Smooth muscle cell (in vitro differentiated cells): ENCODE measurements around the gene SMARCC2. TPM values are rescaled to one million over a fixed set of nuclear protein-coding genes. Genes with fewer than 3 reads are reported as not detected.

Experiments used
- DNase-seq: peaks from one replicate; lab custom pipeline; 2025; ENCODE audit not compliant: unreplicated experiment; lab: John Stamatoyannopoulos, UW
- H2AFZ ChIP-seq: fragments of 200-600 bp; sonication (generic); 2 replicates; pipeline ENCODE4 v1.6.0; 2016; ENCODE audit warnings: antibody characterized with exemption, low read depth, mild to moderate bottlenecking
- H3F3A ChIP-seq: fragments of 200-600 bp; sonication (generic); 2 replicates; pipeline ENCODE4 v1.6.0; 2017; ENCODE audit warnings: antibody characterized with exemption, low read depth
- H3K27ac ChIP-seq: fragments of 200-600 bp; sonication (generic); 2 replicates; pipeline ENCODE4 v1.5.1; 2016; ENCODE audit warnings: low read depth, mild to moderate bottlenecking
- H3K27me3 ChIP-seq: fragments of 200-600 bp; sonication (generic); 2 replicates; pipeline ENCODE4 v1.6.1; 2016; ENCODE audit warnings: low read depth, mild to moderate bottlenecking
- H3K36me3 ChIP-seq: fragments of 200-600 bp; sonication (generic); 2 replicates; pipeline ENCODE4 v1.5.1; 2016; ENCODE audit warnings: low read depth
- H3K4me1 ChIP-seq: fragments of 200-600 bp; sonication (generic); 2 replicates; pipeline ENCODE4 v1.5.1; 2016; ENCODE audit warnings: low read depth
- H3K4me2 ChIP-seq: fragments of 200-600 bp; sonication (generic); 2 replicates; pipeline ENCODE4 v1.6.0; 2016; ENCODE audit warnings: mild to moderate bottlenecking
- H3K4me3 ChIP-seq: fragments of 200-600 bp; sonication (generic); 2 replicates; pipeline ENCODE4 v1.5.1; 2016; ENCODE audit warnings: mild to moderate bottlenecking
- H3K79me2 ChIP-seq: fragments of 200-600 bp; sonication (generic); 2 replicates; pipeline ENCODE4 v1.6.0; 2016; ENCODE audit warnings: low read depth, mild to moderate bottlenecking
- H3K9ac ChIP-seq: fragments of 200-600 bp; sonication (generic); 2 replicates; pipeline ENCODE4 v1.6.0; 2016; ENCODE audit warnings: low read depth
- H3K9me3 ChIP-seq: fragments of 200-600 bp; sonication (generic); replicated peaks from 2 replicates; pipeline ENCODE4 v1.5.1; 2016; ENCODE audit warnings: low read depth
- H4K20me1 ChIP-seq: fragments of 200-600 bp; sonication (generic); 2 replicates; pipeline ENCODE4 v1.6.0; 2016; ENCODE audit warnings: low read depth
- WGBS: methylation state at CpG from one replicate; pipeline ENCODE4 v1.1.7; 2016; ENCODE audit warnings: low lambda C conversion rate; 5-methylcytosine and 5-hydroxymethylcytosine counted together
- polyA plus RNA-seq: library from polyadenylated mRNA; unstranded; fragments of >200 nt; fragmentation: Nextera tagmentation; extraction: Ambion mirVana; gene quantifications from 2 replicates; pipeline ENCODE4 v1.2.1, GENCODE V29; 2016
- total RNA-seq: library from RNA; depleted of rRNA; stranded (reverse); fragments of >200 nt; gene quantifications from 2 replicates; pipeline ENCODE4 v1.2.3, GENCODE V29; 2014
- TF ChIP-seq, protein P1 (sequence below): fragments of 200-600 bp; sonication (generic); IDR thresholded peaks from 2 replicates; pipeline ENCODE4 v1.5.1; 2017; ENCODE audit warnings: borderline replicate concordance, mild to moderate bottlenecking, antibody characterized with exemption; ENCODE audit not compliant: insufficient read depth, poor library complexity, severe bottlenecking

SMARCC2 gene
- total and polyA plus RNA-seq, 2 experiments from 2014 or later: 32.2 to 43.8 TPM

DNA sequence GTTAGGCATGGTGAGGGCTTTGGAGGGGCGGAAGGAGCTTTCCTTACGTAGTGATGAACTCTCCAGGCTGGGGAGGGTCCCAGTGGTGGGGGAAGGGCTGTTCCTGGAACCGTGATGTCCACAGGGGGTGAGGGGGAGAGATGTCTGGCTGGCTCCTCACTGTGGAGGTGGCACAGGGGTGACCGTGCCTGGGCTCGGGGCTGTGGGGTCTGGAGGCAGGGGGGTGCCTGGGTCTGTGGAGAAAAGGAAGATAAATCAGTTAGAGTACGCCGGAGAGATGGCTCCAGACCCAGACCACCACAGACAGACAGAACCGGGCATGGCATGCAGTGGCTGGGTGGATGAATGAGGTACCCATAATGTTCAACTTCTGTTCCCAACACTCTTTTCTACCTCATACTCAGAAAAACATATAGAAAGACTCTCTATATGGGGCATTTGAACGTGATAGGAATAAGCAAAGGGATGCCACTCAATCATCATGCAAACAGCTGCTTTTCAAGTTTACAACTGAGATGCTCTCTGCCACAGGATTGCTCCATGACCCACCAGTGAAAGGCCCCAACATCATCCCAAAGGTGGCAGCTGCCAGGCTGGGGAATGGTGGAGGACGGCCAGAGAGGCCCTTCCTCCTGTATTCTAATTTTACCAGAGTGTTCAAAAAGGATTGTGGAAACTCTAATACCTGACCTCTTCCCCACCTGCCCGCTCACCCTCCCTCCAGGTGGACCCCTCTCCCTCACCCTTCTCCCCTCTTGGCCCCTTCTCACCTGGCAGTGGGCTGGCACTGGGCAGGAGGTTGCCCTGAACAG is 25.5 kb downstream of the SMARCC2 start:
- Histone ChIP-seq H3K4me3 (no peak overlapping the region), H4K20me1 (peaks cover 54% of the 10 kb centered on the region), H3K4me1 (peaks cover 35% of the 10 kb centered on the region), H3K36me3 (no peaks in the 10 kb centered on the region), H2AFZ (no peak overlapping the region), H3K4me2 (no peak overlapping the region), H3K9ac (no peak overlapping the region), H3F3A (peaks cover 59% of the 10 kb centered on the region), H3K27ac (peak overlapping the region; percentile 82), H3K9me3 (no peaks in the 10 kb centered on the region), H3K27me3 (no peaks in the 10 kb centered on the region), H3K79me2 (peaks cover 23% of the 10 kb centered on the region)
- TF ChIP-seq, protein P1, sequence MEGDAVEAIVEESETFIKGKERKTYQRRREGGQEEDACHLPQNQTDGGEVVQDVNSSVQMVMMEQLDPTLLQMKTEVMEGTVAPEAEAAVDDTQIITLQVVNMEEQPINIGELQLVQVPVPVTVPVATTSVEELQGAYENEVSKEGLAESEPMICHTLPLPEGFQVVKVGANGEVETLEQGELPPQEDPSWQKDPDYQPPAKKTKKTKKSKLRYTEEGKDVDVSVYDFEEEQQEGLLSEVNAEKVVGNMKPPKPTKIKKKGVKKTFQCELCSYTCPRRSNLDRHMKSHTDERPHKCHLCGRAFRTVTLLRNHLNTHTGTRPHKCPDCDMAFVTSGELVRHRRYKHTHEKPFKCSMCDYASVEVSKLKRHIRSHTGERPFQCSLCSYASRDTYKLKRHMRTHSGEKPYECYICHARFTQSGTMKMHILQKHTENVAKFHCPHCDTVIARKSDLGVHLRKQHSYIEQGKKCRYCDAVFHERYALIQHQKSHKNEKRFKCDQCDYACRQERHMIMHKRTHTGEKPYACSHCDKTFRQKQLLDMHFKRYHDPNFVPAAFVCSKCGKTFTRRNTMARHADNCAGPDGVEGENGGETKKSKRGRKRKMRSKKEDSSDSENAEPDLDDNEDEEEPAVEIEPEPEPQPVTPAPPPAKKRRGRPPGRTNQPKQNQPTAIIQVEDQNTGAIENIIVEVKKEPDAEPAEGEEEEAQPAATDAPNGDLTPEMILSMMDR: no peak
- DNase-seq: no peak
- 89% methylated on average over 11 of the region's 11 CpGs for WGBS

DNA sequence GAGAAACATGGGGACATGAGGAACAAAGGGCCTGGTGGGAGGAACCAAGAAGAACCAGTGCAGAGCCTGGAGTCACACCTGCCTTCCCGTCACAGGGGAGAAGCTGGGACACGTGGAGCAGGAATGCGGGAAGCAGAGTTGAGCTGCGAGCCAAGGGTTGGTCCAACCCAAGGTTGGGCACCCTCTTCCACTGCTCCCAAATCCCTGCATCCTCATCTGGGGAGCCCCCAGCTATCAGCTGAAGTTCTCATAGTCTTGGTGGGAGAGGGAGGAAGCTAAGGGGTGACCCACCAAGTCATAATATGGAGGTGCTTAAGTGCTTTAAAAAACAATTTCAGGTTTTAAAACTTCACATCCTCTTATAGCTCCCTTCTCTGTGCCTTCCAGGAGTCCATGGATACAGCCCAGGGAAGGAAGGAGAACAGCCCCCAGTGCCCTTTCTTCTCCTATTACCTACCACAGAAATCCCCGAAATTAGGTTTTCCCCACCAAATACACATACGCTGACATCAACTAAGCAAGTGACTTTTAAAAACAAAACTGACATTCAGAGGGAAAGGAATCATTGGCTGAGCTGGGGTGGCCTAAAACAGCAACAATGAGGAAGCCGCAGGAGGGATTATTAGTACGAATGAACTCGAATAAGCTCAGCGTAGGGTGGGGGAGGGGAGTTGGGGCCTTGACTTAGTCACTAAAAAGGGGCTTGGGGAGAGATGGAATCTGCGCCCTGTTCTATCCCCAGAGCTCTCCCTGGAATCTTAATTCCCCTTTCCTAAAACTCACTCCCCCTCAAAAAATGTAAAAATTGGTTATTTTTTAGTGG is 26.6 kb downstream of the SMARCC2 start:
- Histone ChIP-seq H3K36me3 (no peaks in the 10 kb centered on the region), H3K27me3 (no peaks in the 10 kb centered on the region), H4K20me1 (peaks cover 56% of the 10 kb centered on the region), H3K4me3 (no peak overlapping the region), H3K4me1 (peaks cover 35% of the 10 kb centered on the region), H3K79me2 (peaks cover 30% of the 10 kb centered on the region), H2AFZ (no peak overlapping the region), H3F3A (peaks cover 59% of the 10 kb centered on the region), H3K27ac (peak overlapping the region; percentile 82), H3K4me2 (no peak overlapping the region), H3K9ac (no peak overlapping the region), H3K9me3 (no peaks in the 10 kb centered on the region)
- TF ChIP-seq, protein P1: no peak
- no peak for DNase-seq
- WGBS: 72% methylated on average over 11 of the region's 11 CpGs

DNA sequence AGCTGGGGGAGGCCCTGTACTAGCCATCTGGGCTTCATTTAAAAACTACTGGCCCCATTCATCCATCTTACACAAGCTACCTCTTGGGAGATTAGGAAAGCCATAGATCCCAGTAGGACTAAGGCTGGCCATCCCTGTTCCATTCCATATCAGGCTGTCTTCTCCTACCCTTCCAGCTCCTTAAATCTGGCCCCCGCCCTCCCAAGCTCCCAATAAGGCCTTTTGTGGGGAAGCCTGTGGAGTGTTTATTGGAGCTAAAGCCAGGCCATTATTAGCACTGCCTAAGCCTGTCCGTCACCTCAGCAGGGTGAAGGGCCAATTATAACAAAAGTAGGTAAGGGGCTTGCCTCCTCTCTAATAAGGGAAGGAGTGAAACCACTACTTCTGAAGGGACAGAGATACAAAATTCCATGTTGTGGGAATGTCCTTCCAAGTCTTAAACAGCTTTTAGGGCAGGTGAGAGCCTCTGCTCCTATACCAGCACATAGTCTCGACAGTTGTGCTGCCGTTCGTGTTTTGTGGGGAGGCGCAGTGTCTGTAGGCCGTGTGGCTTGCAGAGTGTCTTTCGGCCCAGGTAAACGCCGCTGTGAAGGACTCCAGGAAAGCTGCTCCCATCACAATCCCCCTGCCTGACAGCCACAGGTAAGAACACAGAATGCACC is 27.5 kb downstream of the SMARCC2 start:
- H4K20me1 ChIP-seq: peaks cover 56% of the 10 kb centered on the region

More for the DNA sequence above, 27.5 kb downstream of the SMARCC2 start:
- no peak overlapping the region for H2AFZ ChIP-seq
- H3K4me2 ChIP-seq: peak overlapping the region; percentile 100
- WGBS: 92% methylated on average over 10 of the region's 10 CpGs
- H3K4me3 ChIP-seq: no peak overlapping the region
- H3K9me3 ChIP-seq: no peaks in the 10 kb centered on the region
- TF ChIP-seq, protein P1: no peak
- no peaks in the 10 kb centered on the region for H3K36me3 ChIP-seq
- H3K9ac ChIP-seq: no peak overlapping the region
- peaks cover 59% of the 10 kb centered on the region for H3F3A ChIP-seq
- H3K27me3 ChIP-seq: no peaks in the 10 kb centered on the region
- peak overlapping the region; percentile 82 for H3K27ac ChIP-seq
- DNase-seq: no peak
- peaks cover 30% of the 10 kb centered on the region for H3K79me2 ChIP-seq
- peaks cover 40% of the 10 kb centered on the region for H3K4me1 ChIP-seq
